ENCODE measurements around the gene ZBTB1.

DNA sequence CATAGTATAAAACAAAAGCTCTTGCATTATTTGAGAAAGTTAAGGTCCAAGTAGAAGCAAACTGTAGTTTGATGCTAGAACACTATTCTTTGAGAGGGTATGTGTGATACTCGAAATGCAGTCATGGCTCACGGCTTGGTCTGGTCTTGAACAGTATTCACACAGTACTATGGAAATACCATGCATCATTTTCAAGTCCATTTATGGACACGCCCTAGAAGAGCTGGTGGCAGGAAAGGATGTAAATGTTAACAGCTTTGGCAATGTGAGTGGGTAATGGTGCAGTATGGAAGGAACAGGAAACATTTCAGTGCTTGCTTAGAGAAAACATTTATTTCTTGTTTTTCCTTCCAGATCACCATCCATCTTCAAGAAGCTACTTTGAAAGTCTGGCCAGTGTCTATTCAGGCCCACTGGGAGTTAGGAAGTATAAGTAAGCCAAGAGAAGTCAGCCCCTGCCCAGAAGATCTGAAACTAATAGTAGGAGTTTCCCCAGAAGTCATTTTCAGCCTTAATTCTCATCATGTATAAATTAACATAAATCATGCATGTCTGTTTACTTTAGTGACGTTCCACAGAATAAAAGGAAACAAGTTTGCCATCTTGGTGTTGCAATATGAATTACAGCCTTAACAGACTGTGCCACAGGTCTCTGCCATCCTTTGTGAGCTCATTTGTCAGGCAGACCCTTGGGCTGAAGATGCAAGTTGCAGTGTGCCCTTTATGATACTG, 45.0 kb upstream of the ZBTB1 start:
- no peak for TF ChIP-seq POLR2A (IDR thresholded peaks at IDR 0.05)
- no peak for TF ChIP-seq CTCF (IDR thresholded peaks at IDR 0.05)

All from testis (tissue), 2 donors.